ENCODE results near the gene BCAS3.

Gene BCAS3

DNA sequence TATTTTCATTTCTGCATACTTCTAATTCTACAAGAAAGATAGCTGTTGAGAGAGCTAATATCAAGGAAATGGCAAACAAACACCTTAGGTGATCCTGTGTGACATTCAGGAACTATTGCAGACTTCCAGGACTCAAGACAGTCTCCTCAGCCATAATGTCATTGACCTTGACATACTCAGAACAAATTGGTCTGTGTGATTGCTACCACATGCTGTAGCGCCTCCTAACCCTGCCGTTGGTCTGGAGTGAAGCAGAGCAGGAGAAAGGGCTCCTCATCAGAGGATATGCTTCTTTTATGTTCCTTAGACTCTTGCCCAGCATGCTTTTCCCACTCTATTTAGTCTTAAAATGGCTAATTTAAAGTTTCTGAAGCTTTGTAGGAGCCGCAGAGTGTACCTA, 527.8 kb downstream of the BCAS3 start:
- H3K27me3 ChIP-seq (ENCODE audit: control insufficient read depth in 1 of 2, insufficient read depth in 1 of 2, low read length in 2 of 2): no peaks in the 10 kb centered on the region
- no peaks in the 10 kb centered on the region for H3K9me3 ChIP-seq (ENCODE audit: control insufficient read depth, low read length)
- no peak overlapping the region for H2BK5ac ChIP-seq (ENCODE audit: low read depth, low read length, poor library complexity, severe bottlenecking)
- WGBS: 56% methylated on average over 3 of the region's 3 CpGs
- no peaks in the 10 kb centered on the region for H3K79me1 ChIP-seq (replicated peaks; ENCODE audit: low read length, poor library complexity, severe bottlenecking)
- H3K36me3 ChIP-seq (ENCODE audit: control insufficient read depth in 1 of 2, insufficient read depth in 2 of 2, low read depth in 1 of 2, low read length in 2 of 2): no peaks in the 10 kb centered on the region
- no peak overlapping the region for H2BK120ac ChIP-seq (ENCODE audit: low read depth, low read length)
- H3K4me2 ChIP-seq (ENCODE audit: low read length, poor library complexity, severe bottlenecking): no peak overlapping the region
- peak overlapping the region; percentile 37 to 81 for H3K18ac ChIP-seq (ENCODE audit: low read depth in 1 of 2, low read length in 2 of 2)
- H3K23ac ChIP-seq (ENCODE audit: low read length in 2 of 2): no peak overlapping the region
- peak overlapping the region in 1 of 2 experiments; percentile 44 for H3K14ac ChIP-seq (ENCODE audit: low read length in 2 of 2)
- no peak overlapping the region for H3K9ac ChIP-seq (ENCODE audit: low read length)
- H3K4me1 ChIP-seq (ENCODE audit: control insufficient read depth, insufficient read depth, low read depth, low read length): peaks cover 6% of the 10 kb centered on the region
- no peak overlapping the region for H2BK15ac ChIP-seq (ENCODE audit: low read depth, poor library complexity, severe bottlenecking)
- H2BK12ac ChIP-seq (ENCODE audit: low read length in 2 of 2): peak overlapping the region; percentile 71 to 99
- no peak overlapping the region for H3K27ac ChIP-seq (ENCODE audit: low read length, poor library complexity, severe bottlenecking)
- no peak overlapping the region for H2AFZ ChIP-seq (ENCODE audit: low read depth, low read length)
- H4K91ac ChIP-seq (ENCODE audit: low read length): no peak overlapping the region
- no peak overlapping the region for H3K4me3 ChIP-seq (ENCODE audit: insufficient read depth in 1 of 2, low read depth in 1 of 2, low read length in 2 of 2)
- H2AK5ac ChIP-seq (ENCODE audit: low read length, severe bottlenecking): no peak overlapping the region
- peak; percentile 39 for DNase-seq
- peak overlapping the region; percentile 60 to 73 for H3K4ac ChIP-seq (ENCODE audit: low read depth in 1 of 2, low read length in 2 of 2)
- H4K8ac ChIP-seq (ENCODE audit: low read length): peak overlapping the region; percentile 35

DNA sequence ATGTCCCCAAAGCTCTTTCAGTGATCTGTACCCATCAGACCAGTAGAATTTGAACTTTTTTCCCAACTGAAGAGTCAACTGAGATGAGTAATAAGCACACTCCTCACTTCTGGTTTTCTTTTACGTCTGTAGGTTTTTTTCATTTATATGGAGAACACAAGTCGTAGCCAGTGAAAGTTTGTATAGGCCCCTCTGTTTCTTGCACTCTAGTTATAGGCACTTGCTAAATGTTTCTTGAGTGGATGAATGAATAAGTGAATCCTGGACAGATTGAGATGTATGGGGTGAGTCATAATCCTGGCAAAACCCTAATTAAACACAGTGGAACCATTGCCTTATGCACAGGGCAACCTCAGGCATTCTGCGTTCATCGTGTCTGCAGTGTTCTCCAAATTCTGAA, 528.3 kb downstream of the BCAS3 start:
- no peak overlapping the region for H2BK120ac ChIP-seq (ENCODE audit: low read depth, low read length)
- H2AK5ac ChIP-seq (ENCODE audit: low read length, severe bottlenecking): no peak overlapping the region
- no peak overlapping the region for H3K9ac ChIP-seq (ENCODE audit: low read length)
- H2BK12ac ChIP-seq (ENCODE audit: low read length in 2 of 2): peak overlapping the region in 1 of 2 experiments; percentile 40
- H3K9me3 ChIP-seq (ENCODE audit: control insufficient read depth, low read length): no peaks in the 10 kb centered on the region
- no peak overlapping the region for H3K27ac ChIP-seq (ENCODE audit: low read length, poor library complexity, severe bottlenecking)
- 13% methylated on average over 3 of the region's 4 CpGs for WGBS
- H2BK15ac ChIP-seq (ENCODE audit: low read depth, poor library complexity, severe bottlenecking): no peak overlapping the region
- H4K91ac ChIP-seq (ENCODE audit: low read length): no peak overlapping the region
- no peaks in the 10 kb centered on the region for H3K36me3 ChIP-seq (ENCODE audit: control insufficient read depth in 1 of 2, insufficient read depth in 2 of 2, low read depth in 1 of 2, low read length in 2 of 2)
- H3K4me2 ChIP-seq (ENCODE audit: low read length, poor library complexity, severe bottlenecking): no peak overlapping the region
- peak overlapping the region; percentile 49 to 62 for H3K18ac ChIP-seq (ENCODE audit: low read depth in 1 of 2, low read length in 2 of 2)
- H3K4ac ChIP-seq (ENCODE audit: low read depth in 1 of 2, low read length in 2 of 2): peak overlapping the region in 1 of 2 experiments; percentile 73
- no peak overlapping the region for H2AFZ ChIP-seq (ENCODE audit: low read depth, low read length)
- no peaks in the 10 kb centered on the region for H3K79me1 ChIP-seq (replicated peaks; ENCODE audit: low read length, poor library complexity, severe bottlenecking)
- H2BK5ac ChIP-seq (ENCODE audit: low read depth, low read length, poor library complexity, severe bottlenecking): no peak overlapping the region
- H3K27me3 ChIP-seq (ENCODE audit: control insufficient read depth in 1 of 2, insufficient read depth in 1 of 2, low read length in 2 of 2): no peaks in the 10 kb centered on the region
- H3K23ac ChIP-seq (ENCODE audit: low read length in 2 of 2): no peak overlapping the region
- H4K8ac ChIP-seq (ENCODE audit: low read length): no peak overlapping the region
- no peak overlapping the region for H3K4me3 ChIP-seq (ENCODE audit: insufficient read depth in 1 of 2, low read depth in 1 of 2, low read length in 2 of 2)
- H3K14ac ChIP-seq (ENCODE audit: low read length in 2 of 2): no peak overlapping the region
- DNase-seq: peak; percentile 72
- H3K4me1 ChIP-seq (ENCODE audit: control insufficient read depth, insufficient read depth, low read depth, low read length): peaks cover 6% of the 10 kb centered on the region

DNA sequence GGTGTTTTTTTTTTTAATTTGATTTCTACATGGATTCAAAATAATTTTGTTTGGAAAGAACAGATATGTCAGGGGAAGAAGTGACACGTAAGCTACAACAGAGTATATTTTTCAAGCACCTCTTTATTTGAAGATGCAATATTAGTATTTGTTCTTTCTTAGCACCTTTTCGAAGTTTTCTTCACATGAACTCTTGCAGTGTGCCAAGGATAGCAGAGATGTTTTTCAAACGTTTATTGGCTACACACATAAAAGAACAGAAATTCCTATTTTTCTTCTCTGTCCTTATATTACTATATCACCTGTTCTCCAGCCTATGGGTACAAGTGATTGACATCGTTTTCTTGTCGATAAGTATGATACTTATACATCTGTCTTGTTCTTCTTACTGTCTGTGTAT, 529.3 kb downstream of the BCAS3 start:
- WGBS: 98% methylated on average over 2 of the region's 5 CpGs
- no peak overlapping the region for H3K4ac ChIP-seq (ENCODE audit: low read depth in 1 of 2, low read length in 2 of 2)
- H2BK5ac ChIP-seq (ENCODE audit: low read depth, low read length, poor library complexity, severe bottlenecking): no peak overlapping the region
- H3K9ac ChIP-seq (ENCODE audit: low read length): no peak overlapping the region
- no peaks in the 10 kb centered on the region for H3K79me1 ChIP-seq (replicated peaks; ENCODE audit: low read length, poor library complexity, severe bottlenecking)
- H4K8ac ChIP-seq (ENCODE audit: low read length): no peak overlapping the region
- no peak overlapping the region for H3K18ac ChIP-seq (ENCODE audit: low read depth in 1 of 2, low read length in 2 of 2)
- H3K4me2 ChIP-seq (ENCODE audit: low read length, poor library complexity, severe bottlenecking): no peak overlapping the region
- H2BK15ac ChIP-seq (ENCODE audit: low read depth, poor library complexity, severe bottlenecking): no peak overlapping the region
- no peak overlapping the region for H2BK120ac ChIP-seq (ENCODE audit: low read depth, low read length)
- no peaks in the 10 kb centered on the region for H3K9me3 ChIP-seq (ENCODE audit: control insufficient read depth, low read length)
- no peak overlapping the region for H2AK5ac ChIP-seq (ENCODE audit: low read length, severe bottlenecking)
- no peaks in the 10 kb centered on the region for H3K36me3 ChIP-seq (ENCODE audit: control insufficient read depth in 1 of 2, insufficient read depth in 2 of 2, low read depth in 1 of 2, low read length in 2 of 2)
- no peak overlapping the region for H3K27ac ChIP-seq (ENCODE audit: low read length, poor library complexity, severe bottlenecking)
- H3K4me1 ChIP-seq (ENCODE audit: control insufficient read depth, insufficient read depth, low read depth, low read length): peaks cover 4% of the 10 kb centered on the region
- no peak overlapping the region for H3K14ac ChIP-seq (ENCODE audit: low read length in 2 of 2)
- H3K27me3 ChIP-seq (ENCODE audit: control insufficient read depth in 1 of 2, insufficient read depth in 1 of 2, low read length in 2 of 2): no peaks in the 10 kb centered on the region
- no peak overlapping the region for H3K23ac ChIP-seq (ENCODE audit: low read length in 2 of 2)
- H3K4me3 ChIP-seq (ENCODE audit: insufficient read depth in 1 of 2, low read depth in 1 of 2, low read length in 2 of 2): no peak overlapping the region
- DNase-seq: no peak
- no peak overlapping the region for H2BK12ac ChIP-seq (ENCODE audit: low read length in 2 of 2)
- no peak overlapping the region for H4K91ac ChIP-seq (ENCODE audit: low read length)
- no peak overlapping the region for H2AFZ ChIP-seq (ENCODE audit: low read depth, low read length)

DNA sequence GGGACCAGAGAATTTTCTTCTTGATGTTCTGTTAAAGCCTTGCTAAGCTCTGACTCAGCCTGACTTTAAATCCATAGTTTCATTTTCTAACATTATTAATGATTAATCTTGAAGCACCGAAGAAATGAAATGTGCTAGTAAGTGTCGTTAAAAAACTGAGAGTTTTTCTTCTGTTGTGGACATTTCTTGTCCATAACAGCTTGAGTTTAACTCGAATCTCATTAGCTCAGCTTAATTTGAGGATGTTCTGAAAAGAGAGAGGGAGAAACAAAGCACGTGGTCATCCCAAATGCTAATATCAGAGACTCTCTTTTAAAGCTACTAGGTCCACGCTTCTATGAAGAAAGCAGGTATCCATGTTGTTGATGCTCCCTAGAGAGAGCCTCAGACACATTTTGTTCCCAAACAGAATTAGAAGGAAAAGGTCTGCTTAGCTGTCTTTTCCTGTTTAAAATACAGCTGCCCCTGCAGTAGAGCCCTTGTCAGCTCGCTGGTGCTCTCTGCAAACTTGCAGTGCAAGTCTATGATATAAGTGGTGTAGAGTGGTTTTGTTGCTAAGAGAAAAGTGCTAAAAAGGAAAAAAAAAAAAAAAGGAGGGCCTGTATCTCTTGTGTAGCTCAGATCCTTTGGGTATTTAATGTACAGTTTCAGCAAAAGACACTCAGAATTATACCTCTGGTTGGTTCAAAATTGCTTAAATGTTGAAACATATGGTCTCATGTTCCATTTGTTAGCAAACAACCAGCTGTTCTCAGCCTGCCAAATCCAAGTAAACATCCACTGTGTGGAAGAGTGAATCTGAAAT, 530.9 kb downstream of the BCAS3 start:
- H3K4ac ChIP-seq (ENCODE audit: low read depth in 1 of 2, low read length in 2 of 2): peak overlapping the region in 1 of 2 experiments; percentile 32

More for the DNA sequence above, 530.9 kb downstream of the BCAS3 start:
- Histone ChIP-seq H3K14ac (ENCODE audit: low read length in 2 of 2) (no peak overlapping the region), H2BK5ac (ENCODE audit: low read depth, low read length, poor library complexity, severe bottlenecking) (no peak overlapping the region), H3K23ac (ENCODE audit: low read length in 2 of 2) (no peak overlapping the region), H3K27ac (ENCODE audit: low read length, poor library complexity, severe bottlenecking) (peak overlapping the region; percentile 21), H2AK5ac (ENCODE audit: low read length, severe bottlenecking) (no peak overlapping the region), H3K4me2 (ENCODE audit: low read length, poor library complexity, severe bottlenecking) (peak overlapping the region; percentile 2), H3K4me1 (ENCODE audit: control insufficient read depth, insufficient read depth, low read depth, low read length) (peaks cover 2% of the 10 kb centered on the region), H2AFZ (ENCODE audit: low read depth, low read length) (no peak overlapping the region), H3K27me3 (ENCODE audit: control insufficient read depth in 1 of 2, insufficient read depth in 1 of 2, low read length in 2 of 2) (no peaks in the 10 kb centered on the region), H2BK120ac (ENCODE audit: low read depth, low read length) (no peak overlapping the region), H3K4me3 (ENCODE audit: insufficient read depth in 1 of 2, low read depth in 1 of 2, low read length in 2 of 2) (peak overlapping the region in 1 of 2 experiments; percentile 72), H2BK15ac (ENCODE audit: low read depth, poor library complexity, severe bottlenecking) (no peak overlapping the region), H3K9me3 (ENCODE audit: control insufficient read depth, low read length) (no peaks in the 10 kb centered on the region), H4K8ac (ENCODE audit: low read length) (no peak overlapping the region), H3K36me3 (ENCODE audit: control insufficient read depth in 1 of 2, insufficient read depth in 2 of 2, low read depth in 1 of 2, low read length in 2 of 2) (no peaks in the 10 kb centered on the region), H3K9ac (ENCODE audit: low read length) (peak overlapping the region; percentile 84), H3K79me1 (replicated peaks; ENCODE audit: low read length, poor library complexity, severe bottlenecking) (no peaks in the 10 kb centered on the region), H4K91ac (ENCODE audit: low read length) (no peak overlapping the region), H2BK12ac (ENCODE audit: low read length in 2 of 2) (no peak overlapping the region), H3K18ac (ENCODE audit: low read depth in 1 of 2, low read length in 2 of 2) (peak overlapping the region in 1 of 2 experiments; percentile 58)
- DNase-seq: peak; percentile 74
- WGBS: 30% methylated on average over 6 of the region's 6 CpGs

Data from mesenchymal stem cell (in vitro differentiated cells and primary cell).